ENCODE results near the gene PGAM5.

The PGAM5 gene

GRCh38 chr12:132720606-132721345 lies 10.1 kb downstream of the PGAM5 start:
- DNase-seq (ENCODE audit: low read depth): no peak

DNA sequence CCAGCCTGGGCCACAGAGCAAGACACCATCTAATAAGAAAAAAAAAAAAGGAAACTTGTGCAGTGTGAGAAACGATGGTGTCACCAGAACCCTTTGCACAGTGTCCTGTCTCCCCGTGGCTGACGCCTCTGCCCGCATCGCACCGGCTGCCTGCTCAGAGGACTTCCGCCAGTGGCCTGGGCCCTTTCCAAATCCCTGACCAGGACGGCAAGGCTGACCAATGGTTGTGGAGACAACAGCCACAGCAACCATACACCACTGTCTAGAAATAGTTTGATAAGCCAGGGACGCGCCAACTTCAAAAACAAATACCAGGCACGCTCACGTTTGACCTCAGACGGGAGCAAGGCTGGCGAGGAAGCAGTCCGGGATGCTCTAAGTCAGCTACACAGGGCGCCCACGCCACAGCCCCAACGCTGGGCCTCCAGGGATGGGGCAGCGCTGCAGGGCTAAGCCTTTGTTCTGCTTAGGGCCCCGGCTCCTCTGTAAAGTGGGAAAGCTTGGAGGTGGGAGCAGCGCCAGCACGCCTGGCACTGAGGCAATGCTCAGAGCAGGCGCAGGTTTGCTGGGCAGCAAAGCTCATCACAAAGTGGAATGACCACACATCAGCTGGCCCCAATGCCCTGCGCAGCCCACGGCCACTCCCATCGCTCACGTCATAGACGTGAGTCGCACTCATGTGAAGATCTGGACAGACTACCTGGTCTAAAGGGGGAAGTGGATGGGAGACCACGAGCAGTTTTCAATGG lies 12.5 kb downstream of the PGAM5 start:
- DNase-seq (ENCODE audit: low read depth): no peak

DNA sequence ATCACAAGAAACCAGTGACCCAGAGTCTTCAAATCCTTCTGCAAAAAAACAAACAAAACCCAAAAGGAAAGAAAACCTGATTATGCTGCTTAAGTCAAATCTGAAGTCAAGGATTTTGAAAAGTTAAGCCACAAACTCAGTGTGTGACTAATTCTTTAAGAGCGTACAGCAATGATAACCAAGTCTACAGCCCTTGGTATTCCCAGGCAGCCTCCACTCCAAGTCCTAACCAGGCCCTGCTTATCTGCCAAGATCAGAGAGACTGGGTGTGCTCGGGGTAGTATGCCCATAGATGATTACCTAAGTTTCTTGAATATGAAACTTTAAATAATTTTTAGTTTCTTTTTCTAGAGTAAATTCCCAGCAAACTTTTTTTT lies 13.1 kb downstream of the PGAM5 start:
- DNase-seq (ENCODE audit: low read depth): no peak

- DNase-seq (ENCODE audit: low read depth): no peak
Observed at GRCh38 chr12:132724506-132725241, 14.0 kb downstream of the PGAM5 start.

DNA sequence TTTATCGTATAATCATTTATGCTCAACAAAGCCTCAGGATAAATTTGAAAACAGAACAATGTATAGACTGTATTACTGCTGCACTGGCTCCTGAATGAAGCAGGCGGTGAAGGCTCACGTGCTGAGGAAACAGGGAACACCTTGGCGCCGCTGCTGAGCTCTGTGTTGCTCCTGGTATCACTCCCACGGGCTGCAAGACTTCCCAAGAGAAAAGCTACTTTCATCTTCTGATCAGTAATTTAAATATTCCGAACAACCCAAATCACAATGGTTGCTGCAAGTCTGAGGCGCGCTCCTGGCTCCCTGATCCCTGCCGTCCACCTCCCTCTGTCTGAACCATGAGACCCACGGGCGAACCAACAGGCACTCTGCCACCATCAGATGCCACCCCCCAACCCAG lies 15.7 kb downstream of the PGAM5 start:
- no peak for DNase-seq (ENCODE audit: low read depth)

DNA sequence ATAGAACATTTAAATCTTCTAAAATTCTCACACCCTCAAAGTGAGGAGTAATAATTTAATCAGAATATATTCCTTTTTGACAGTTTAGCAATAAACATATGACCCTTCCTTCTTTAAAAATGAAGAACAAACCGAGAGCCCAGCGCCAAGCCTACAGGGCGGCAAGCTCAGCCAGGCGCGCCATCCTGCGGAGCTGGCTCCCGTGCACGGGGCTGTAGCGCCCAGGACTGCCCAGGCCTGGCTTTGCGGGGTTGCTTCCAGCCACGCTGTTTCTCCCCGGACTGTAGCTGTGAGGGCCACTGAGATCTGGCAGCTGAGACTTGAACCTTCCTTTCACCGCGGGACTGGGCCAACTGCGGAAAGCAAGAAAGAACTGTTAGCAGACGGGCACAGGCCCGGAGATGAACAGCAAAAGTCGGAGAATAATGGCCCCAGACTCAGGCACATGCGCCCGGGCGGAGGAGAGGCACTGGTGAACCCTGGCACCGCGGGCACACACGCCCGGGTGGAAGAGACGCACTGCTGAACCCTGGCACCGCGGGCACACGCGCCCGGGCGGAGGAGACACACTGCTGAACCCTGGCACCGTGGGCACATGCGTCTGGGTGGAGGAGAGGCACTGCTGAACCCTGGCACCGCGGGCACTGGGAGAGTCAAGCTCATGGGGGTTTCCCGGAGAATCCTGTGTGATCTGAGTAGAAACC lies 16.6 kb downstream of the PGAM5 start:
- no peak for DNase-seq (ENCODE audit: low read depth)

- DNase-seq (ENCODE audit: low read depth): no peak
Observed at GRCh38 chr12:132728502-132728901, 17.9 kb downstream of the PGAM5 start.

DNA sequence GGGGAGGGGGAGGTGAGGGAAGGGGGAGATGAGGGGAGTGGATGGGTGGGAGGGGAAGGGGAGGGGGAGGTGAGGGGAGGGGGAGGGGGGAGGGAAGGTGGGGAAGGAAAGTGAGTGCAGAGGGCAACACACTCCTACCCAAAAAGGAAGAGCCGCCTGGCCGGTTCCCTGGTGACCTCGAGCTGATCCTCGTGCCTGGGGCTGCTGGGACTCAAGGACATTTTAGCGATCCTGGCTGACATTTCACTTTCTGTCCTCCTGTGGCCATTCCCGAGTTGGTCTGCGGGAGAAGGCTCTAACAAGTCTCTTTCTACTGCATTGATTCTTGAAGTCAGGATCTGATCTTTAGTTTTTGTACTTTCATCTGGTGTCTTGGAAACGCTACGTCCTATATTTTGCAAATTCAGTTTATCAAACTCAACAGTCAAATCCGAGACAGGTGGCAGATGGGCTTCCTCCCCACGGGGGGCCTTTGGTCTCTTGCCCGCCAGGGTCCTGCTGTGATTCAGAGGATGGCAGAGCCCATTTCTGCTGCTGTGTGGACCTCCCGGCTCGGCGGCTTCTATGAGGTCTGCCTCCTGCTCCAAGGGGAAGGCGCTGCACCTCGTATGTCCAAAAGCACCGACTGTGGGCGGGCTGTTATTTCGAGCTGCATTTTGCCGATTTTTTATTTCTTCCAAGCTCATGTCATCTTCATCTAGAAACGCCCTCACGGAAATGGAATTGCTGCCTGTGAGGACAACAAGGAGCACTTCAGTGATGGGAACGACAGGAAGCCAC lies 19.1 kb downstream of the PGAM5 start:
- no peak for DNase-seq (ENCODE audit: low read depth)

- DNase-seq (ENCODE audit: low read depth): no peak
Observed at GRCh38 chr12:132730353-132730752, 19.7 kb downstream of the PGAM5 start.

GRCh38 chr12:132731574-132731973 lies 20.9 kb downstream of the PGAM5 start:
- DNase-seq (ENCODE audit: low read depth): no peak

- DNase-seq (ENCODE audit: low read depth): no peak
Observed at GRCh38 chr12:132734206-132734605, 23.6 kb downstream of the PGAM5 start.

GRCh38 chr12:132735496-132735895 lies 24.9 kb downstream of the PGAM5 start:
- DNase-seq (ENCODE audit: low read depth): no peak

DNA sequence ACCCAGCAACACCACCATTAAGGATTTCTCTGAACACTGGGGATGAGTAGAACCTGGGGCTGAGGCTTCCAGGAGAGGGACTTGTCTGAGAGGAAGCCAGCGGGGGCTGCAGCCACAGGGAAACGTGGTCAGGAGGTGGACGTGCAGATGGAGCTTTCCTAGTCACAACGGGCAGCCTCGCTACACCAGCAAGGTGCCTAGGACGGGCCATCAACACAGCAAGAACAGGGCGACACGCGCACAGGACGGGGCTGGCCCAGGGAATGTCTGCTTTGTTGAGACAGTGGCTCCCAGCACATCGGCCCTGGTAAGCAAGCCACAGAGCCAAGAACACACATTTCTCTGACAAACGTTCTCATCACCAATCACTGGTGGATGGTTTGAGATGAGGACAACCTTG lies 25.7 kb downstream of the PGAM5 start:
- DNase-seq (ENCODE audit: low read depth): no peak

DNA sequence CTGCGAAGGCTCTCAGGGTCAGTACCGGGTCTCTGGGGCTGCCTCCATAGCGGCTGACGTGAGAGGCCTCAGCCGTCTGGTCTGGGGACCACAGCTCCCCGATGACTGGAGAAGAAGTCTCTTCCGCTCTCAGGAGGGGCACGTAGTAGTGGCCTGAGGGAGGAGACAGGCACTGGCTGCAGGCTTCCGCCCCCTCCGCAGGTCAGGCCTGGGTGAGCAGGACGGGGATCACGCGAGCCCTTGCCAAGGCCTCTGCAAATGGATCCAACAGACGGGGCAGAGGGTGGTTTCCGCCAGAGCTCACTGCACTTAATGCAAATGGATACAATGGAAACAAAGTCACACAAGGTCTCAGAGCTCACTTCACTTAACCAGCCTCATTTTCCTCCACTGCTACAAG lies 26.3 kb downstream of the PGAM5 start:
- no peak for DNase-seq (ENCODE audit: low read depth)

GRCh38 chr12:132739600-132740312 lies 29.1 kb downstream of the PGAM5 start:
- no peak for DNase-seq (ENCODE audit: low read depth)

GRCh38 chr12:132740313-132740646 lies 29.6 kb downstream of the PGAM5 start:
- DNase-seq (ENCODE audit: low read depth): no peak

- no peak for DNase-seq (ENCODE audit: low read depth)
Observed at GRCh38 chr12:132740652-132741051, 30.0 kb downstream of the PGAM5 start.

DNA sequence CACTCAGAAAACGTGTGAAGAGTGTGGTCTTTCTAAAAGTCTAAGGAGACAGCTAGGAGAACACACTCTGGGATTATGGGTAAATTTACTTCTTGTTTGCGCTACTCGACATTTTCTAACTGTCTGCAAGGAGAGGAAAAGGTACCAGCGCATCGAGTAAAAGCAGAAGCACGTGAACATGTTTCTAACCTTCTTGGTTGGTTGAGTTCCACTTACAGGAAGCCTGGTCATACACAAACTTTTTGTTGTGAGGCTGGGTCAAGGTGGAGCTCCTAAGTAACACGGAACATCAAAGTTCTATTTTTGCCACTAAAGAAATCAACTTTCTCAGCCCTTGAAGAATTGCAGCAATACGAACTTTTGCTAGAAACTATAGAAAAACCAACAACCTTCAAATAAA lies 31.0 kb downstream of the PGAM5 start:
- DNase-seq (ENCODE audit: low read depth): no peak

DNA sequence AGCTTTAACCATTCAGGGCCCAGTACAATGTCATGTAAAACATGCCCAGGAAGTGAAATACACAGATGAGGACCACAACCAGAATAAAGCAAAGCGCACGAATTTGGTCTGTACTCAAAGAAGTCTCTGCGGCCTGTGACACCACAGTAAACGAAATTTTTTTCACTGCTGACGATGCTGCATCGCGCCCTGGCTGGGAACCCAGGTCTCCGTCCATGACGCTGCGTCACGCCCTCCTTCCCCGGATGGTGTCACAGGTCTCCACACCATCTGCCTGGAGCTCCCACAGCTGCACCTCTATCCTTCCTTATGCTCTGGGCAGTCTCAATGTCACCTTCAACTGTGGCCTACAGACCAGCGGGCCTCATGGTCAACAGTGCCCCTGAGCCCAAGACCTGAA lies 33.2 kb downstream of the PGAM5 start:
- DNase-seq (ENCODE audit: low read depth): no peak

DNA sequence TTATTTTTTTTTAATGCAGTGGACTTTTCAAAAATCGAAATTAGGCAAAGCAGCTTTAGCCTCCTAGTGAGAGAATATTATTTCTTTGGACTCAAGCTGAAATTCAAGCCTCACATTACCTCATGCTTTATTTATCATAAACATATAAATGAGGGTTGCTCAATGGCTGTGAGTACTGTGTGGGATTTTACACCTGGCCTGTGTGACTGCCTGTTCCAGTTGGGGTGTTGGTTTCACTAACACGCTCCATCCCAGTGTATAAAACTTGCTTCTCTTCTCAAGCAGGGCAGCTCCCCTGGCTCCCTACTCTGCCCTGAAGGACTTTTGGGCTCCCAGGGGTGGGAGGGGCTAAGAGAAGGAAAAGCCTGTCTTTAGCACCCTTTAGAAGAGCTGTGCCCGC lies 36.0 kb downstream of the PGAM5 start:
- no peak for DNase-seq (ENCODE audit: low read depth)

DNA sequence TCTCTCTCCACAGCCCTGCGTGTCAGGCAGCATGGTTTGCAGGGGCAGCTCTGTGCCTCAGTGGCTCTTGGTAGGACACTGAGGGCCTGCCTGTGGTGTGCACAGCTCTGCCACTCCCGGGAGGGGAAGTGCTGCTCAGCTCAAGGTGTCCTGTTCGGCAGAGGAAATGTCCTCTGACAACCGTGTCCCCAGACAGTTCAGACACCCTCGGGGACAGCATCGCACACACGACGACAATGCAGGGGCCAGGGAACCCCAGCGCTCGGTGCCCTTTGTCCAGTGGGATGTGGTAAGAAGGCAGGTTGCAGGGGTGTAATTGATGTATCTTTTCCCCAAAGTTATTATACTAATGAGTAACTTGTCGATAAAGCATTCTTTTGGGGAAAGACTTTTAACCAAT lies 36.8 kb downstream of the PGAM5 start:
- no peak for DNase-seq (ENCODE audit: low read depth)
